ENCODE data around the gene C22orf15. TPM values are rescaled to one million over a fixed set of nuclear protein-coding genes. Genes with fewer than 3 reads are reported as not detected.
A peak's percentile ranks its signal among the peaks of the same experiment; 100 is the strongest.

Gene C22orf15
- total RNA-seq, 1 donor from 2014 or later: not detected

DNA sequence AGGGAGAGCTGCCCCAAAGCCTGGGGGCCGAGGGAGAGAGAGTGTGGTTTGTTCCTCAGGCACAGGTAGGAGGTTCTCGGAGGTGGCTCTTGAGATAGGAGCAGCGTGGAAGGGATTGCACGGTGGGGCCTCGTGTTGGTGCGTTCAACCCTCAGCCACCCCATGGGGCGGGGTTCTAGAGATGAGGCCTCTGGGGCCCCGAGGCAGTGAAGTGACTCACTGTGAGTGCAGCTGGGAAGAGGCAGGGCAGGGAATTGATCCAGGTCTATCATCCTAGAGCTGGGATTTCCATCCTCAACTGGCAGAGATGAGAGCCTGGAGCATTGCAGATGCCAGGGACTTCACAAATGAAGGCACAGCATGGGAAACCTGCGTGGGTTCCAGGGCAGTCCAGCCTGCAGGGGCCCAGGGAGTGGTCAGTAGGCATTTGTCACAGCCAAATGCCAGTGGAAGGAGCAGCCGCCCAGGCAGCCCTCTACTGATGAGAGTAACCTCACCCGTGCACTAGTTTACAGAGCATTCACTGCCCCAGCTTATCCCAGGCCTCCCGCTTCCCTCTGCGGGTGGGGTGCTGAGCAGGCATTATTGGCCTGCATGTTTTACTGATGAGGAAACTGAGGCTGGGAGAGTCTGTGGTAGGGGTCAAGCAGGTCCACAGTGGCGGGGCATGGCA is 18.9 kb downstream of the C22orf15 start:
- Mint-ChIP-seq H3K9me3 (ENCODE audit: unreplicated experiment) (no peaks in the 10 kb centered on the region), H3K27ac (ENCODE audit: unreplicated experiment) (peak overlapping the region; percentile 78), H3K4me1 (ENCODE audit: unreplicated experiment) (peaks cover 40% of the 10 kb centered on the region), H3K36me3 (ENCODE audit: unreplicated experiment) (peaks cover 3% of the 10 kb centered on the region), H3K4me3 (ENCODE audit: unreplicated experiment) (no peak overlapping the region), H3K27me3 (ENCODE audit: unreplicated experiment) (no peaks in the 10 kb centered on the region)
- no peak for DNase-seq (ENCODE audit: extremely low spot score, unreplicated experiment)
- TF ChIP-seq, protein P1, sequence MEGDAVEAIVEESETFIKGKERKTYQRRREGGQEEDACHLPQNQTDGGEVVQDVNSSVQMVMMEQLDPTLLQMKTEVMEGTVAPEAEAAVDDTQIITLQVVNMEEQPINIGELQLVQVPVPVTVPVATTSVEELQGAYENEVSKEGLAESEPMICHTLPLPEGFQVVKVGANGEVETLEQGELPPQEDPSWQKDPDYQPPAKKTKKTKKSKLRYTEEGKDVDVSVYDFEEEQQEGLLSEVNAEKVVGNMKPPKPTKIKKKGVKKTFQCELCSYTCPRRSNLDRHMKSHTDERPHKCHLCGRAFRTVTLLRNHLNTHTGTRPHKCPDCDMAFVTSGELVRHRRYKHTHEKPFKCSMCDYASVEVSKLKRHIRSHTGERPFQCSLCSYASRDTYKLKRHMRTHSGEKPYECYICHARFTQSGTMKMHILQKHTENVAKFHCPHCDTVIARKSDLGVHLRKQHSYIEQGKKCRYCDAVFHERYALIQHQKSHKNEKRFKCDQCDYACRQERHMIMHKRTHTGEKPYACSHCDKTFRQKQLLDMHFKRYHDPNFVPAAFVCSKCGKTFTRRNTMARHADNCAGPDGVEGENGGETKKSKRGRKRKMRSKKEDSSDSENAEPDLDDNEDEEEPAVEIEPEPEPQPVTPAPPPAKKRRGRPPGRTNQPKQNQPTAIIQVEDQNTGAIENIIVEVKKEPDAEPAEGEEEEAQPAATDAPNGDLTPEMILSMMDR (IDR thresholded peaks at IDR 0.05): no peak

DNA sequence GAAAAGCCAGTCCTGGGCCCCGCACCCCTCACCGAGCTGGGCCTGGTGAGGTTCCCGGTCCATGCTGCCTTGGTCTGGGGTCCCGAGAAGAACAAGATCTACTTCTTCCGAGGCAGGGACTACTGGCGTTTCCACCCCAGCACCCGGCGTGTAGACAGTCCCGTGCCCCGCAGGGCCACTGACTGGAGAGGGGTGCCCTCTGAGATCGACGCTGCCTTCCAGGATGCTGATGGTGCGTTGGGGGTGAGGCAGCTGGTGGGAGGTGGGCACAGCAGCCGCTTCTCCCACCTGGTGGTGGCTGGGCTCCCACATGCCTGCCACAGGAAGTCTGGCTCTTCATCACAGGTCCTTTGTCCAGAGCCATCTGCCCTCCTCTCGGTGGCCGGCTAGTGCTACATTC is 19.5 kb downstream of the C22orf15 start:
- TF ChIP-seq, protein P1 (IDR thresholded peaks at IDR 0.05): no peak
- Mint-ChIP-seq H3K9me3 (ENCODE audit: unreplicated experiment) (no peaks in the 10 kb centered on the region), H3K4me3 (ENCODE audit: unreplicated experiment) (no peak overlapping the region), H3K27ac (ENCODE audit: unreplicated experiment) (peak overlapping the region; percentile 78), H3K4me1 (ENCODE audit: unreplicated experiment) (peaks cover 41% of the 10 kb centered on the region), H3K36me3 (ENCODE audit: unreplicated experiment) (peaks cover 3% of the 10 kb centered on the region), H3K27me3 (ENCODE audit: unreplicated experiment) (no peaks in the 10 kb centered on the region)
- DNase-seq (ENCODE audit: extremely low spot score, unreplicated experiment): no peak

DNA sequence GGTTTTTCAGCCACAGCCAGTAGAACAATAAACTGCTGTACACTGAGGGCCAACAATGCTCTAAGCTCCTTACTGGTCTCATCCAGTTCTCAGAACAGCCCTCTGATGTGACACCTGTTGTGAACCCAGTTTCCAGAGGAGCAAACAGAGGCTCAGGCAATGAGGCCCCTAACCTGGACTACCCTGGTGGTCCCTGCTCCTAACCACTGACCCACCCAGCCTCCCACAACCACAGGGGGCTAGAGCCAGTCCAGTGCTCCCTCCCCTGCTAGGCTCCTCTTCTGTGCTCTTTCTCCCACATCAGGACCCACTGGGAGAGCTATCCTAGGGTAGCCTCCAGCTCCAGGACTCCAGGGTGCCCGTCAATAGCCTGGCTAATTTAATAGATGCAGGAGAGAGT is 19.9 kb downstream of the C22orf15 start:
- Mint-ChIP-seq H3K27me3 (ENCODE audit: unreplicated experiment) (no peaks in the 10 kb centered on the region), H3K9me3 (ENCODE audit: unreplicated experiment) (no peaks in the 10 kb centered on the region), H3K27ac (ENCODE audit: unreplicated experiment) (no peak overlapping the region), H3K4me1 (ENCODE audit: unreplicated experiment) (peaks cover 40% of the 10 kb centered on the region), H3K4me3 (ENCODE audit: unreplicated experiment) (no peak overlapping the region), H3K36me3 (ENCODE audit: unreplicated experiment) (peaks cover 3% of the 10 kb centered on the region)
- DNase-seq (ENCODE audit: extremely low spot score, unreplicated experiment): no peak
- TF ChIP-seq, protein P1 (IDR thresholded peaks at IDR 0.05): no peak

DNA sequence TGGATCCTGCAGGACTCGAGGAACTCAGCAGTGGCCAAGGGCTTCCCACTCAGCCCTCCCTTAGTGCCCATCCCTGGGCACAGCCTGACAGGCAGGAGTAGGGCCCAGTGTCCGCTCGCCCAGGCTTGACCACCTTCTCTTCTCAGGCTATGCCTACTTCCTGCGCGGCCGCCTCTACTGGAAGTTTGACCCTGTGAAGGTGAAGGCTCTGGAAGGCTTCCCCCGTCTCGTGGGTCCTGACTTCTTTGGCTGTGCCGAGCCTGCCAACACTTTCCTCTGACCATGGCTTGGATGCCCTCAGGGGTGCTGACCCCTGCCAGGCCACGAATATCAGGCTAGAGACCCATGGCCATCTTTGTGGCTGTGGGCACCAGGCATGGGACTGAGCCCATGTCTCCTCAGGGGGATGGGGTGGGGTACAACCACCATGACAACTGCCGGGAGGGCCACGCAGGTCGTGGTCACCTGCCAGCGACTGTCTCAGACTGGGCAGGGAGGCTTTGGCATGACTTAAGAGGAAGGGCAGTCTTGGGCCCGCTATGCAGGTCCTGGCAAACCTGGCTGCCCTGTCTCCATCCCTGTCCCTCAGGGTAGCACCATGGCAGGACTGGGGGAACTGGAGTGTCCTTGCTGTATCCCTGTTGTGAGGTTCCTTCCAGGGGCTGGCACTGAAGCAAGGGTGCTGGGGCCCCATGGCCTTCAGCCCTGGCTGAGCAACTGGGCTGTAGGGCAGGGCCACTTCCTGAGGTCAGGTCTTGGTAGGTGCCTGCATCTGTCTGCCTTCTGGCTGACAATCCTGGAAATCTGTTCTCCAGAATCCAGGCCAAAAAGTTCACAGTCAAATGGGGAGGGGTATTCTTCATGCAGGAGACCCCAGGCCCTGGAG is 20.7 kb downstream of the C22orf15 start:
- H3K36me3 Mint-ChIP-seq (ENCODE audit: unreplicated experiment): peaks cover 3% of the 10 kb centered on the region
- DNase-seq (ENCODE audit: extremely low spot score, unreplicated experiment): no peak
- TF ChIP-seq, protein P1 (IDR thresholded peaks at IDR 0.05): no peak
- H3K27me3 Mint-ChIP-seq (ENCODE audit: unreplicated experiment): no peaks in the 10 kb centered on the region
- no peaks in the 10 kb centered on the region for H3K9me3 Mint-ChIP-seq (ENCODE audit: unreplicated experiment)
- H3K27ac Mint-ChIP-seq (ENCODE audit: unreplicated experiment): no peak overlapping the region
- H3K4me3 Mint-ChIP-seq (ENCODE audit: unreplicated experiment): no peak overlapping the region
- peaks cover 46% of the 10 kb centered on the region for H3K4me1 Mint-ChIP-seq (ENCODE audit: unreplicated experiment)

DNA sequence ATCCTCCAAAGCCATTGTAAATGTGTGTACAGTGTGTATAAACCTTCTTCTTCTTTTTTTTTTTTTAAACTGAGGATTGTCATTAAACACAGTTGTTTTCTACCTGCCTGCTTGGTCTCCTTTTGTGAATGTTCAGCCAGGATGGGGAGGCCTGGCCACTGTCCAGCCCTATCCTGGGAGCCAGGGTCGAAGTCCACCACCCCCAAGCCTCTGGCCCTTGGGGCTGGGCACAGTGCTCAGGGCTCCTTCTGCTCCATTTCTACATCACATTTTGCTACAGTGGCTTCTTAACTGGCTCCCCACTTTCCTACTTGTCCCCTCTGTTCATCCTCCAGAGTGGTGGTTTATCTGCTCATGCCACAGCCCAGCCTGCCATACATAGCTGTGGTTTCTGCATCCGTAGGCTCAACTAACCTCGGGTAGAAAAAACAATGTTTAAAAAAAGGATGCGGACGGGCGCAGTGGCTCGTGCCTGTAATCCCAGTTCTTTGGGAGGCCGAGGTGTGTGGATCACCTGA is 21.5 kb downstream of the C22orf15 start:
- peaks cover 51% of the 10 kb centered on the region for H3K4me1 Mint-ChIP-seq (ENCODE audit: unreplicated experiment)
- TF ChIP-seq, protein P1 (IDR thresholded peaks at IDR 0.05): no peak
- no peaks in the 10 kb centered on the region for H3K27me3 Mint-ChIP-seq (ENCODE audit: unreplicated experiment)
- H3K36me3 Mint-ChIP-seq (ENCODE audit: unreplicated experiment): peaks cover 3% of the 10 kb centered on the region
- H3K27ac Mint-ChIP-seq (ENCODE audit: unreplicated experiment): peak overlapping the region; percentile 61
- H3K4me3 Mint-ChIP-seq (ENCODE audit: unreplicated experiment): no peak overlapping the region
- H3K9me3 Mint-ChIP-seq (ENCODE audit: unreplicated experiment): no peaks in the 10 kb centered on the region
- DNase-seq (ENCODE audit: extremely low spot score, unreplicated experiment): no peak
